ENCODE results near the gene MIA2.
A peak's percentile ranks its signal among the peaks of the same experiment; 100 is the strongest.
"Not testable (repeated sequence)": the region's sequence is repeated elsewhere in the genome, so short reads cannot be mapped to it uniquely, and the experiment has no call there.

The MIA2 gene

GRCh38 chr14:39233680-39234326 is at the start of gene MIA2:
MIA2 (plus strand) TSS chr14:39233915; CDS start chr14:39234115, 200 bp downstream.
- H3K27me3 Mint-ChIP-seq (ENCODE audit: low read depth), result no peaks in the 10 kb centered on the region
- H3K9me3 Mint-ChIP-seq, result no peaks in the 10 kb centered on the region
- H3K36me3 Mint-ChIP-seq (ENCODE audit: low read depth), result peaks cover 1% of the 10 kb centered on the region
- no peak for DNase-seq (ENCODE audit: low spot score)
- H3K4me3 Mint-ChIP-seq, result peak within 1 kb of the TSS; percentile 28
- H3K27ac Mint-ChIP-seq, result peak within 1 kb of the TSS; percentile 82
- H3K4me1 Mint-ChIP-seq (ENCODE audit: low read depth), result peaks cover 39% of the 10 kb centered on the region

- peaks cover 14% of the 10 kb centered on the region for H3K4me1 Mint-ChIP-seq (ENCODE audit: low read depth)
- no peak overlapping the region for H3K4me3 Mint-ChIP-seq
Observed at GRCh38 chr14:39184628-39185255, 49.0 kb upstream of the MIA2 start.

GRCh38 chr14:39185256-39186049 is 48.3 kb upstream of the MIA2 start:
- H3K36me3 Mint-ChIP-seq (ENCODE audit: low read depth), result peaks cover 29% of the 10 kb centered on the region

More at GRCh38 chr14:39184628-39185255, 49.0 kb upstream of the MIA2 start:
- Mint-ChIP-seq H3K27ac (no peak overlapping the region), H3K27me3 (ENCODE audit: low read depth) (no peaks in the 10 kb centered on the region), H3K36me3 (ENCODE audit: low read depth) (peaks cover 31% of the 10 kb centered on the region), H3K9me3 (no peaks in the 10 kb centered on the region)
- no peak for DNase-seq (ENCODE audit: low spot score)

GRCh38 chr14:39186941-39187525 is 46.7 kb upstream of the MIA2 start:
- H3K27ac Mint-ChIP-seq, result no peak overlapping the region
- H3K4me3 Mint-ChIP-seq, result no peak overlapping the region
- H3K36me3 Mint-ChIP-seq (ENCODE audit: low read depth), result peaks cover 29% of the 10 kb centered on the region
- no peaks in the 10 kb centered on the region for H3K27me3 Mint-ChIP-seq (ENCODE audit: low read depth)
- H3K9me3 Mint-ChIP-seq, result no peaks in the 10 kb centered on the region
- no peak for DNase-seq (ENCODE audit: low spot score)
- peaks cover 14% of the 10 kb centered on the region for H3K4me1 Mint-ChIP-seq (ENCODE audit: low read depth)

More at GRCh38 chr14:39185256-39186049, 48.3 kb upstream of the MIA2 start:
- no peak overlapping the region for H3K4me3 Mint-ChIP-seq
- H3K27ac Mint-ChIP-seq, result no peak overlapping the region
- H3K27me3 Mint-ChIP-seq (ENCODE audit: low read depth), result no peaks in the 10 kb centered on the region
- DNase-seq (ENCODE audit: low spot score), result no peak
- peaks cover 14% of the 10 kb centered on the region for H3K4me1 Mint-ChIP-seq (ENCODE audit: low read depth)
- H3K9me3 Mint-ChIP-seq, result no peaks in the 10 kb centered on the region

GRCh38 chr14:39203659-39204606 is 29.8 kb upstream of the MIA2 start:
- H3K9me3 Mint-ChIP-seq, result peaks cover 13% of the 10 kb centered on the region
- H3K4me3 Mint-ChIP-seq, result no peak overlapping the region
- no peak for DNase-seq (ENCODE audit: low spot score)
- no peaks in the 10 kb centered on the region for H3K27me3 Mint-ChIP-seq (ENCODE audit: low read depth)
- peak overlapping the region; percentile 27 for H3K27ac Mint-ChIP-seq
- peaks cover 26% of the 10 kb centered on the region for H3K4me1 Mint-ChIP-seq (ENCODE audit: low read depth)
- peaks cover 6% of the 10 kb centered on the region for H3K36me3 Mint-ChIP-seq (ENCODE audit: low read depth)

- peak overlapping the region; percentile 74 for H3K27ac Mint-ChIP-seq
Observed at GRCh38 chr14:39207430-39207829, 26.3 kb upstream of the MIA2 start.

GRCh38 chr14:39211109-39211741 is 22.5 kb upstream of the MIA2 start:
- DNase-seq (ENCODE audit: low spot score), result no peak
- Mint-ChIP-seq H3K27ac (no peak overlapping the region), H3K36me3 (ENCODE audit: low read depth) (peaks cover 3% of the 10 kb centered on the region), H3K4me3 (no peak overlapping the region), H3K27me3 (ENCODE audit: low read depth) (no peaks in the 10 kb centered on the region), H3K4me1 (ENCODE audit: low read depth) (peaks cover 18% of the 10 kb centered on the region), H3K9me3 (peaks cover 13% of the 10 kb centered on the region)

More at GRCh38 chr14:39207430-39207829, 26.3 kb upstream of the MIA2 start:
- H3K27me3 Mint-ChIP-seq (ENCODE audit: low read depth); H3K36me3 Mint-ChIP-seq (ENCODE audit: low read depth); DNase-seq (ENCODE audit: low spot score): not testable (repeated sequence)
- Mint-ChIP-seq H3K9me3 (peaks cover 13% of the 10 kb centered on the region), H3K4me3 (peak overlapping the region; percentile 57), H3K4me1 (ENCODE audit: low read depth) (peaks cover 26% of the 10 kb centered on the region)

- peaks cover 13% of the 10 kb centered on the region for H3K4me1 Mint-ChIP-seq (ENCODE audit: low read depth)
- H3K27ac Mint-ChIP-seq, result no peak overlapping the region
- peaks cover 2% of the 10 kb centered on the region for H3K36me3 Mint-ChIP-seq (ENCODE audit: low read depth)
- peaks cover 8% of the 10 kb centered on the region for H3K9me3 Mint-ChIP-seq
- H3K27me3 Mint-ChIP-seq (ENCODE audit: low read depth), result no peaks in the 10 kb centered on the region
- no peak overlapping the region for H3K4me3 Mint-ChIP-seq
- DNase-seq (ENCODE audit: low spot score), result no peak
Observed at GRCh38 chr14:39212034-39212433, 21.7 kb upstream of the MIA2 start.

GRCh38 chr14:39212693-39213092 is 21.0 kb upstream of the MIA2 start:
- H3K9me3 Mint-ChIP-seq, result peaks cover 6% of the 10 kb centered on the region
- no peaks in the 10 kb centered on the region for H3K27me3 Mint-ChIP-seq (ENCODE audit: low read depth)
- H3K27ac Mint-ChIP-seq, result no peak overlapping the region
- H3K4me3 Mint-ChIP-seq, result no peak overlapping the region
- no peak for DNase-seq (ENCODE audit: low spot score)
- no peaks in the 10 kb centered on the region for H3K36me3 Mint-ChIP-seq (ENCODE audit: low read depth)
- peaks cover 11% of the 10 kb centered on the region for H3K4me1 Mint-ChIP-seq (ENCODE audit: low read depth)

- H3K36me3 Mint-ChIP-seq (ENCODE audit: low read depth), result no peaks in the 10 kb centered on the region
- H3K27ac Mint-ChIP-seq, result peak overlapping the region; percentile 4
- peaks cover 4% of the 10 kb centered on the region for H3K9me3 Mint-ChIP-seq
- DNase-seq (ENCODE audit: low spot score), result no peak
- peaks cover 16% of the 10 kb centered on the region for H3K4me1 Mint-ChIP-seq (ENCODE audit: low read depth)
- H3K27me3 Mint-ChIP-seq (ENCODE audit: low read depth), result no peaks in the 10 kb centered on the region
- no peak overlapping the region for H3K4me3 Mint-ChIP-seq
Observed at GRCh38 chr14:39217214-39217879, 16.4 kb upstream of the MIA2 start.

GRCh38 chr14:39218171-39218769 is 15.4 kb upstream of the MIA2 start:
- Mint-ChIP-seq H3K27ac (no peak overlapping the region), H3K4me3 (no peak overlapping the region)
- no peak for DNase-seq (ENCODE audit: low spot score)

GRCh38 chr14:39219075-39219499 is 14.6 kb upstream of the MIA2 start:
- no peak for DNase-seq (ENCODE audit: low spot score)
- Mint-ChIP-seq H3K4me1 (ENCODE audit: low read depth) (peaks cover 17% of the 10 kb centered on the region), H3K36me3 (ENCODE audit: low read depth) (no peaks in the 10 kb centered on the region), H3K4me3 (no peak overlapping the region), H3K27ac (no peak overlapping the region), H3K9me3 (peaks cover 4% of the 10 kb centered on the region), H3K27me3 (ENCODE audit: low read depth) (no peaks in the 10 kb centered on the region)

More at GRCh38 chr14:39218171-39218769, 15.4 kb upstream of the MIA2 start:
- Mint-ChIP-seq H3K9me3 (peaks cover 4% of the 10 kb centered on the region), H3K4me1 (ENCODE audit: low read depth) (peaks cover 17% of the 10 kb centered on the region), H3K27me3 (ENCODE audit: low read depth) (no peaks in the 10 kb centered on the region), H3K36me3 (ENCODE audit: low read depth) (no peaks in the 10 kb centered on the region)
